Keratinocyte (primary cell): ENCODE measurements around the gene UBXN11.

Experiments used
- EZH2 ChIP-seq: IDR thresholded peaks from one replicate; pipeline ENCODE4 v1.6.1; 2012; ENCODE audit warnings: inconsistent platforms, mild to moderate bottlenecking, low read length, moderate library complexity
- TF ChIP-seq, protein P1 (sequence below), 3 experiments: IDR thresholded peaks in 1 of 3; conservative IDR thresholded peaks in 1 of 3; optimal IDR thresholded peaks in 1 of 3; 2 replicates in 2 of 3; 3 replicates in 1 of 3; pipeline versions ENCODE3 to v1.5.1; 2011; ENCODE audit warnings: low read length in 3 of 3, mild to moderate bottlenecking in 3 of 3, moderate library complexity in 2 of 3, control low read depth in 1 of 3, inconsistent platforms in 1 of 3; ENCODE audit not compliant: insufficient read depth in 2 of 3; ENCODE audit errors: extremely low read depth in 1 of 3

DNA sequence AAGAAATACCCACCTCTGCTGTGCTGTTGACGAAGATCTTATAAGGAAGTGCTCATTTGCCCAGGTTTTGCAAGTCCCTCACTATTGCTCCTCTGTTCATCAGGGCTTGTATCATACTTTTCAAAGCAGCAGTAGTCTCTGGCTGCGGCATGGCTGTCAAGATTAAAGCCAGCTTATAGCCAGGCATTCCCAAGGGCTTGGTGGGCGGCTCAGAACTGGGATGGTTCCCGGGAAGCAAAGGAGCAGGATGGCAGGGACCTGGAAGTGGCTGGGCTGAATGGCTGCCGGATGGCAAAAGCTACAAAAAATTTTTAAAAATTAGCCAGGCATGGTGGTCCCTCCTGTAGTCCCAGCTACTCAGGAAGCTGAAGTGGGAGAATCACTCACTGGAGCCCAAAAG is 43.2 kb downstream of the UBXN11 start:
- TF ChIP-seq, protein P1, sequence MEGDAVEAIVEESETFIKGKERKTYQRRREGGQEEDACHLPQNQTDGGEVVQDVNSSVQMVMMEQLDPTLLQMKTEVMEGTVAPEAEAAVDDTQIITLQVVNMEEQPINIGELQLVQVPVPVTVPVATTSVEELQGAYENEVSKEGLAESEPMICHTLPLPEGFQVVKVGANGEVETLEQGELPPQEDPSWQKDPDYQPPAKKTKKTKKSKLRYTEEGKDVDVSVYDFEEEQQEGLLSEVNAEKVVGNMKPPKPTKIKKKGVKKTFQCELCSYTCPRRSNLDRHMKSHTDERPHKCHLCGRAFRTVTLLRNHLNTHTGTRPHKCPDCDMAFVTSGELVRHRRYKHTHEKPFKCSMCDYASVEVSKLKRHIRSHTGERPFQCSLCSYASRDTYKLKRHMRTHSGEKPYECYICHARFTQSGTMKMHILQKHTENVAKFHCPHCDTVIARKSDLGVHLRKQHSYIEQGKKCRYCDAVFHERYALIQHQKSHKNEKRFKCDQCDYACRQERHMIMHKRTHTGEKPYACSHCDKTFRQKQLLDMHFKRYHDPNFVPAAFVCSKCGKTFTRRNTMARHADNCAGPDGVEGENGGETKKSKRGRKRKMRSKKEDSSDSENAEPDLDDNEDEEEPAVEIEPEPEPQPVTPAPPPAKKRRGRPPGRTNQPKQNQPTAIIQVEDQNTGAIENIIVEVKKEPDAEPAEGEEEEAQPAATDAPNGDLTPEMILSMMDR (optimal IDR thresholded peaks at IDR 0.05 in 1 of 3, IDR thresholded peaks at IDR 0.05 in 1 of 3, conservative IDR thresholded peaks at IDR 0.05 in 1 of 3; ENCODE audit: extremely low read depth in 1 of 3, insufficient read depth in 2 of 3, low read length in 3 of 3), result no peak
- no peak for TF ChIP-seq EZH2
